GM23338 (cell line): Measurements from ENCODE around the gene SORCS2. TPM values are rescaled to one million over a fixed set of nuclear protein-coding genes. Genes with fewer than 3 reads are reported as not detected.

Experiments used
- ATAC-seq: fragments of 200-7000 bp; cut with Tn5 transposase; 3 replicates; pipeline ENCODE4 v1.9.1; 2020
- DNase-seq: peaks from one replicate; pipeline ENCODE4 v3.0.0-alpha.2; 2015; ENCODE audit warnings: low spot score
- H2AFZ ChIP-seq: fragments of 200-600 bp; sonication (generic); 2 replicates; pipeline ENCODE4 v1.8.0; 2016; ENCODE audit warnings: antibody characterized with exemption, mild to moderate bottlenecking, moderate library complexity
- H3F3A ChIP-seq: fragments of 200-600 bp; sonication (generic); replicated peaks from 2 replicates; pipeline ENCODE4 v1.8.0; 2017; ENCODE audit warnings: antibody characterized with exemption, mixed run types, low read depth
- H3K27ac ChIP-seq: fragments of 200-600 bp; sonication (generic); 2 replicates; pipeline ENCODE4 v1.6.1; 2016; ENCODE audit warnings: low read depth
- H3K27me3 ChIP-seq: fragments of 200-600 bp; sonication (generic); 2 replicates; pipeline ENCODE4 v1.8.0; 2016; ENCODE audit warnings: mild to moderate bottlenecking, mixed run types, moderate library complexity; ENCODE audit not compliant: insufficient read depth
- H3K36me3 ChIP-seq: fragments of 200-600 bp; sonication (generic); 2 replicates; pipeline ENCODE4 v1.8.0; 2016; ENCODE audit warnings: mild to moderate bottlenecking; ENCODE audit not compliant: insufficient read depth
- H3K4me1 ChIP-seq: fragments of 200-600 bp; sonication (generic); 2 replicates; pipeline ENCODE4 v1.8.0; 2016; ENCODE audit warnings: mild to moderate bottlenecking, moderate library complexity; ENCODE audit not compliant: insufficient read depth
- H3K4me2 ChIP-seq: fragments of 200-600 bp; sonication (generic); 2 replicates; pipeline ENCODE4 v1.7.1; 2017; ENCODE audit warnings: mixed run types
- H3K4me3 ChIP-seq: fragments of 200-600 bp; sonication (generic); 2 replicates; pipeline ENCODE4 v1.6.1; 2016; ENCODE audit warnings: mixed run types
- H3K79me2 ChIP-seq: fragments of 200-600 bp; sonication (generic); replicated peaks from 2 replicates; pipeline ENCODE4 v1.8.0; 2017; ENCODE audit warnings: mild to moderate bottlenecking; ENCODE audit not compliant: insufficient read depth
- H3K9me2 ChIP-seq: fragments of 200-600 bp; sonication (generic); 2 replicates; pipeline ENCODE4 v1.8.0; 2017; ENCODE audit not compliant: insufficient read depth
- H4K20me1 ChIP-seq: fragments of 200-600 bp; sonication (generic); replicated peaks from 2 replicates; pipeline ENCODE4 v1.8.0; 2017; ENCODE audit warnings: mild to moderate bottlenecking; ENCODE audit not compliant: insufficient read depth
- H3K27ac Mint-ChIP-seq: 2 replicates; pipeline ENCODE4 v1.8.0; 2020; ENCODE audit warnings: inconsistent platforms, mild to moderate bottlenecking, moderate library complexity, mixed read lengths
- H3K27me3 Mint-ChIP-seq: 3 replicates; pipeline ENCODE4 v1.8.0; 2022; ENCODE audit warnings: low read depth, mild to moderate bottlenecking, moderate library complexity, mixed read lengths, inconsistent platforms; ENCODE audit not compliant: insufficient read depth, poor library complexity
- H3K36me3 Mint-ChIP-seq: 3 replicates; pipeline ENCODE4 v1.8.0; 2021; ENCODE audit warnings: low read depth, mild to moderate bottlenecking, inconsistent platforms, moderate library complexity, mixed read lengths
- H3K4me1 Mint-ChIP-seq: 3 replicates; pipeline ENCODE4 v1.8.0; 2020; ENCODE audit warnings: mild to moderate bottlenecking, inconsistent platforms, mixed read lengths
- H3K4me3 Mint-ChIP-seq: 3 replicates; pipeline ENCODE4 v1.8.0; 2021; ENCODE audit warnings: moderate library complexity, mild to moderate bottlenecking, inconsistent platforms, mixed read lengths
- H3K9me3 Mint-ChIP-seq: 3 replicates; pipeline ENCODE4 v1.8.0; 2020; ENCODE audit warnings: moderate library complexity, mild to moderate bottlenecking, inconsistent platforms, mixed read lengths
- CREB1 ChIP-seq: fragments of 250-450 bp; sonication (Bioruptor Pico); IDR thresholded peaks from 2 replicates; pipeline ENCODE4 v1.5.0; 2020; ENCODE audit warnings: low read depth, mild to moderate bottlenecking, moderate library complexity
- EZH2 ChIP-seq: fragments of 200-600 bp; sonication (generic); IDR thresholded peaks from one replicate; pipeline ENCODE4 v1.8.0; 2017; ENCODE audit warnings: antibody characterized with exemption, mild to moderate bottlenecking, low read depth; ENCODE audit not compliant: unreplicated experiment
- EZH2phosphoT487 ChIP-seq: fragments of 200-600 bp; sonication (generic); IDR thresholded peaks from one replicate; pipeline ENCODE4 v1.8.1; 2018; ENCODE audit warnings: antibody characterized with exemption; ENCODE audit not compliant: unreplicated experiment
- JUNB ChIP-seq: IDR thresholded peaks from one replicate; pipeline ENCODE4 v1.6.1; 2016; ENCODE audit warnings: antibody characterized with exemption; ENCODE audit not compliant: unreplicated experiment
- NANOG ChIP-seq: IDR thresholded peaks from 2 replicates; pipeline ENCODE4 v1.6.1; 2016; ENCODE audit warnings: antibody characterized with exemption, borderline replicate concordance
- POLR2AphosphoS5 ChIP-seq: IDR thresholded peaks from 2 replicates; pipeline ENCODE4 v1.6.1; 2016; ENCODE audit warnings: antibody characterized with exemption, low read depth
- STAT1 ChIP-seq: IDR thresholded peaks from one replicate; pipeline ENCODE4 v1.6.1; 2016; ENCODE audit warnings: antibody characterized with exemption; ENCODE audit not compliant: unreplicated experiment
- ZNF114 ChIP-seq: fragments of 250-450 bp; sonication (Bioruptor Pico); IDR thresholded peaks from 2 replicates; pipeline ENCODE4 v1.5.0; 2020; ENCODE audit warnings: mild to moderate bottlenecking, moderate library complexity
- ZNF331 ChIP-seq: fragments of 250-450 bp; sonication (Bioruptor Pico); IDR thresholded peaks from 2 replicates; pipeline ENCODE4 v1.5.0; 2020; ENCODE audit warnings: low read depth, mild to moderate bottlenecking, moderate library complexity
- polyA plus RNA-seq: library from polyadenylated mRNA; unstranded; fragments of >200 nt; fragmentation: Nextera tagmentation; extraction: Ambion mirVana; gene quantifications from 2 replicates; pipeline ENCODE4 v1.2.1, GENCODE V29; 2016
- total RNA-seq: library from RNA; depleted of rRNA; stranded (reverse); fragments of >200 nt; shearing (Covaris generic); gene quantifications from 2 replicates; pipeline ENCODE4 v1.2.3, GENCODE V29; 2014
- TF ChIP-seq, protein P1 (sequence below), 2 experiments: fragments of 200-600 bp in 1 of 2; sonication (generic) in 1 of 2; conservative IDR thresholded peaks; 2 replicates each; pipeline versions ENCODE4 v1.5.1 to v1.6.1; 2016 to 2017; ENCODE audit warnings: antibody characterized with exemption in 2 of 2, low read depth in 2 of 2, mild to moderate bottlenecking in 2 of 2, moderate library complexity in 1 of 2
- TF ChIP-seq, protein P2 (sequence below): IDR thresholded peaks from 2 replicates; pipeline ENCODE4 v1.6.1; 2016; ENCODE audit warnings: antibody characterized with exemption
- TF ChIP-seq, protein P3 (sequence below): IDR thresholded peaks from one replicate; pipeline ENCODE4 v1.6.1; 2018; ENCODE audit warnings: antibody characterized with exemption; ENCODE audit not compliant: unreplicated experiment
- TF ChIP-seq, protein P4 (sequence below): fragments of 250-450 bp; sonication (Bioruptor Pico); IDR thresholded peaks from 2 replicates; pipeline ENCODE4 v1.5.0; 2020; ENCODE audit warnings: mild to moderate bottlenecking, moderate library complexity

The SORCS2 gene
- total and polyA plus RNA-seq, 2 experiments from 2014 or later = 0.47 to 2.4 TPM

DNA sequence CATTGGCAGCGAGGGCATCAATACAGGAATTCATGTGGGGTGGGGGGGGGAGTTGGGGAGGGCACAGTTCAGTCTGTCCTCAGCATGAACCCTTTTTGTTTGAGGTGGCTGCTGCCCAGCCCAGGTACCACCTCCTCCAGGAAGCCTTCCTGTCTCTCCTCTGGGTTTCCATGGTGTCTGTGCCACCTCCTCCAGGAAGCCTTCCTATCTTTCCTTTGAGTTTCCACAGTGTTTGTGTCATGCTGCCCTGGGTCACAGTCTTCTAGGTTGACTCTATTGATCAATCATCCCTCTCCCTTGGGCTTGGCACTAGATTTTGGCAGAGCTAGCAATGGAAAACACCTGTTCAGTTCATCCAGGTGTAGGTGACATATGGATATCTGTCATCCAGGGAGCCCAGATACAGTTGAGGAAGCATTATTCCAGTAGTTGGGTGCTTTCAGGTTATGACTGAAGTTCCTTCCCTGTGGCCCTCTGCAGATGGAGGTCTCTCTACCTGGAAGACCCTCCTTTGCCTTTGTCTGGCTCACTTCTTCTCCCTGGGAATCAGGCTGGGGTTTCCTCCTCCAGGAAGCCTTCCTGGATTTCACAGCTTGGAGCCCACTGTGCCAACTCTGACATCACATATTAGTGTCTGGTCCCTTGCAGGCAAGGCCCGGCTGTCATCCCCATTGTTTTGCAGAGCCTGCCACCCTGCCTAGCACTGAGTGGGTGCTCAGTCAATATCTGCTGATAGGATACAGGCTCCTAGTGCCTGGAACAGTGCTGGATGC lies 96.6 kb downstream of the SORCS2 start:
- H3K4me1 Mint-ChIP-seq = no peaks in the 10 kb centered on the region
- H3K4me1 ChIP-seq = no peaks in the 10 kb centered on the region
- H3F3A ChIP-seq = no peaks in the 10 kb centered on the region
- H3K79me2 ChIP-seq = no peaks in the 10 kb centered on the region
- no peak overlapping the region for H3K4me2 ChIP-seq
- H3K9me2 ChIP-seq = no peaks in the 10 kb centered on the region
- no peaks in the 10 kb centered on the region for H3K27me3 ChIP-seq
- no peak overlapping the region for H3K27ac ChIP-seq
- no peak for DNase-seq
- no peak overlapping the region for H3K4me3 Mint-ChIP-seq
- H3K36me3 ChIP-seq = no peaks in the 10 kb centered on the region
- H2AFZ ChIP-seq = no peak overlapping the region
- no peaks in the 10 kb centered on the region for H4K20me1 ChIP-seq
- H3K27ac Mint-ChIP-seq = no peak overlapping the region
- TF ChIP-seq, protein P1, sequence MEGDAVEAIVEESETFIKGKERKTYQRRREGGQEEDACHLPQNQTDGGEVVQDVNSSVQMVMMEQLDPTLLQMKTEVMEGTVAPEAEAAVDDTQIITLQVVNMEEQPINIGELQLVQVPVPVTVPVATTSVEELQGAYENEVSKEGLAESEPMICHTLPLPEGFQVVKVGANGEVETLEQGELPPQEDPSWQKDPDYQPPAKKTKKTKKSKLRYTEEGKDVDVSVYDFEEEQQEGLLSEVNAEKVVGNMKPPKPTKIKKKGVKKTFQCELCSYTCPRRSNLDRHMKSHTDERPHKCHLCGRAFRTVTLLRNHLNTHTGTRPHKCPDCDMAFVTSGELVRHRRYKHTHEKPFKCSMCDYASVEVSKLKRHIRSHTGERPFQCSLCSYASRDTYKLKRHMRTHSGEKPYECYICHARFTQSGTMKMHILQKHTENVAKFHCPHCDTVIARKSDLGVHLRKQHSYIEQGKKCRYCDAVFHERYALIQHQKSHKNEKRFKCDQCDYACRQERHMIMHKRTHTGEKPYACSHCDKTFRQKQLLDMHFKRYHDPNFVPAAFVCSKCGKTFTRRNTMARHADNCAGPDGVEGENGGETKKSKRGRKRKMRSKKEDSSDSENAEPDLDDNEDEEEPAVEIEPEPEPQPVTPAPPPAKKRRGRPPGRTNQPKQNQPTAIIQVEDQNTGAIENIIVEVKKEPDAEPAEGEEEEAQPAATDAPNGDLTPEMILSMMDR (conservative IDR thresholded peaks at IDR 0.05; ENCODE audit: low read depth in 2 of 2) = no peak
- TF ChIP-seq ZNF331 (CRISPR knock-in tag) (no peak), EZH2phosphoT487 (no peak), NANOG (no peak), EZH2 (no peak), ZNF114 (CRISPR knock-in tag) (no peak), STAT1 (no peak), CREB1 (no peak), POLR2AphosphoS5 (no peak), JUNB (no peak)
- TF ChIP-seq, protein P2, sequence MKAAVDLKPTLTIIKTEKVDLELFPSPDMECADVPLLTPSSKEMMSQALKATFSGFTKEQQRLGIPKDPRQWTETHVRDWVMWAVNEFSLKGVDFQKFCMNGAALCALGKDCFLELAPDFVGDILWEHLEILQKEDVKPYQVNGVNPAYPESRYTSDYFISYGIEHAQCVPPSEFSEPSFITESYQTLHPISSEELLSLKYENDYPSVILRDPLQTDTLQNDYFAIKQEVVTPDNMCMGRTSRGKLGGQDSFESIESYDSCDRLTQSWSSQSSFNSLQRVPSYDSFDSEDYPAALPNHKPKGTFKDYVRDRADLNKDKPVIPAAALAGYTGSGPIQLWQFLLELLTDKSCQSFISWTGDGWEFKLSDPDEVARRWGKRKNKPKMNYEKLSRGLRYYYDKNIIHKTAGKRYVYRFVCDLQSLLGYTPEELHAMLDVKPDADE = no peak
- TF ChIP-seq, protein P3, sequence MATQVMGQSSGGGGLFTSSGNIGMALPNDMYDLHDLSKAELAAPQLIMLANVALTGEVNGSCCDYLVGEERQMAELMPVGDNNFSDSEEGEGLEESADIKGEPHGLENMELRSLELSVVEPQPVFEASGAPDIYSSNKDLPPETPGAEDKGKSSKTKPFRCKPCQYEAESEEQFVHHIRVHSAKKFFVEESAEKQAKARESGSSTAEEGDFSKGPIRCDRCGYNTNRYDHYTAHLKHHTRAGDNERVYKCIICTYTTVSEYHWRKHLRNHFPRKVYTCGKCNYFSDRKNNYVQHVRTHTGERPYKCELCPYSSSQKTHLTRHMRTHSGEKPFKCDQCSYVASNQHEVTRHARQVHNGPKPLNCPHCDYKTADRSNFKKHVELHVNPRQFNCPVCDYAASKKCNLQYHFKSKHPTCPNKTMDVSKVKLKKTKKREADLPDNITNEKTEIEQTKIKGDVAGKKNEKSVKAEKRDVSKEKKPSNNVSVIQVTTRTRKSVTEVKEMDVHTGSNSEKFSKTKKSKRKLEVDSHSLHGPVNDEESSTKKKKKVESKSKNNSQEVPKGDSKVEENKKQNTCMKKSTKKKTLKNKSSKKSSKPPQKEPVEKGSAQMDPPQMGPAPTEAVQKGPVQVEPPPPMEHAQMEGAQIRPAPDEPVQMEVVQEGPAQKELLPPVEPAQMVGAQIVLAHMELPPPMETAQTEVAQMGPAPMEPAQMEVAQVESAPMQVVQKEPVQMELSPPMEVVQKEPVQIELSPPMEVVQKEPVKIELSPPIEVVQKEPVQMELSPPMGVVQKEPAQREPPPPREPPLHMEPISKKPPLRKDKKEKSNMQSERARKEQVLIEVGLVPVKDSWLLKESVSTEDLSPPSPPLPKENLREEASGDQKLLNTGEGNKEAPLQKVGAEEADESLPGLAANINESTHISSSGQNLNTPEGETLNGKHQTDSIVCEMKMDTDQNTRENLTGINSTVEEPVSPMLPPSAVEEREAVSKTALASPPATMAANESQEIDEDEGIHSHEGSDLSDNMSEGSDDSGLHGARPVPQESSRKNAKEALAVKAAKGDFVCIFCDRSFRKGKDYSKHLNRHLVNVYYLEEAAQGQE = no peak
- TF ChIP-seq, protein P4, sequence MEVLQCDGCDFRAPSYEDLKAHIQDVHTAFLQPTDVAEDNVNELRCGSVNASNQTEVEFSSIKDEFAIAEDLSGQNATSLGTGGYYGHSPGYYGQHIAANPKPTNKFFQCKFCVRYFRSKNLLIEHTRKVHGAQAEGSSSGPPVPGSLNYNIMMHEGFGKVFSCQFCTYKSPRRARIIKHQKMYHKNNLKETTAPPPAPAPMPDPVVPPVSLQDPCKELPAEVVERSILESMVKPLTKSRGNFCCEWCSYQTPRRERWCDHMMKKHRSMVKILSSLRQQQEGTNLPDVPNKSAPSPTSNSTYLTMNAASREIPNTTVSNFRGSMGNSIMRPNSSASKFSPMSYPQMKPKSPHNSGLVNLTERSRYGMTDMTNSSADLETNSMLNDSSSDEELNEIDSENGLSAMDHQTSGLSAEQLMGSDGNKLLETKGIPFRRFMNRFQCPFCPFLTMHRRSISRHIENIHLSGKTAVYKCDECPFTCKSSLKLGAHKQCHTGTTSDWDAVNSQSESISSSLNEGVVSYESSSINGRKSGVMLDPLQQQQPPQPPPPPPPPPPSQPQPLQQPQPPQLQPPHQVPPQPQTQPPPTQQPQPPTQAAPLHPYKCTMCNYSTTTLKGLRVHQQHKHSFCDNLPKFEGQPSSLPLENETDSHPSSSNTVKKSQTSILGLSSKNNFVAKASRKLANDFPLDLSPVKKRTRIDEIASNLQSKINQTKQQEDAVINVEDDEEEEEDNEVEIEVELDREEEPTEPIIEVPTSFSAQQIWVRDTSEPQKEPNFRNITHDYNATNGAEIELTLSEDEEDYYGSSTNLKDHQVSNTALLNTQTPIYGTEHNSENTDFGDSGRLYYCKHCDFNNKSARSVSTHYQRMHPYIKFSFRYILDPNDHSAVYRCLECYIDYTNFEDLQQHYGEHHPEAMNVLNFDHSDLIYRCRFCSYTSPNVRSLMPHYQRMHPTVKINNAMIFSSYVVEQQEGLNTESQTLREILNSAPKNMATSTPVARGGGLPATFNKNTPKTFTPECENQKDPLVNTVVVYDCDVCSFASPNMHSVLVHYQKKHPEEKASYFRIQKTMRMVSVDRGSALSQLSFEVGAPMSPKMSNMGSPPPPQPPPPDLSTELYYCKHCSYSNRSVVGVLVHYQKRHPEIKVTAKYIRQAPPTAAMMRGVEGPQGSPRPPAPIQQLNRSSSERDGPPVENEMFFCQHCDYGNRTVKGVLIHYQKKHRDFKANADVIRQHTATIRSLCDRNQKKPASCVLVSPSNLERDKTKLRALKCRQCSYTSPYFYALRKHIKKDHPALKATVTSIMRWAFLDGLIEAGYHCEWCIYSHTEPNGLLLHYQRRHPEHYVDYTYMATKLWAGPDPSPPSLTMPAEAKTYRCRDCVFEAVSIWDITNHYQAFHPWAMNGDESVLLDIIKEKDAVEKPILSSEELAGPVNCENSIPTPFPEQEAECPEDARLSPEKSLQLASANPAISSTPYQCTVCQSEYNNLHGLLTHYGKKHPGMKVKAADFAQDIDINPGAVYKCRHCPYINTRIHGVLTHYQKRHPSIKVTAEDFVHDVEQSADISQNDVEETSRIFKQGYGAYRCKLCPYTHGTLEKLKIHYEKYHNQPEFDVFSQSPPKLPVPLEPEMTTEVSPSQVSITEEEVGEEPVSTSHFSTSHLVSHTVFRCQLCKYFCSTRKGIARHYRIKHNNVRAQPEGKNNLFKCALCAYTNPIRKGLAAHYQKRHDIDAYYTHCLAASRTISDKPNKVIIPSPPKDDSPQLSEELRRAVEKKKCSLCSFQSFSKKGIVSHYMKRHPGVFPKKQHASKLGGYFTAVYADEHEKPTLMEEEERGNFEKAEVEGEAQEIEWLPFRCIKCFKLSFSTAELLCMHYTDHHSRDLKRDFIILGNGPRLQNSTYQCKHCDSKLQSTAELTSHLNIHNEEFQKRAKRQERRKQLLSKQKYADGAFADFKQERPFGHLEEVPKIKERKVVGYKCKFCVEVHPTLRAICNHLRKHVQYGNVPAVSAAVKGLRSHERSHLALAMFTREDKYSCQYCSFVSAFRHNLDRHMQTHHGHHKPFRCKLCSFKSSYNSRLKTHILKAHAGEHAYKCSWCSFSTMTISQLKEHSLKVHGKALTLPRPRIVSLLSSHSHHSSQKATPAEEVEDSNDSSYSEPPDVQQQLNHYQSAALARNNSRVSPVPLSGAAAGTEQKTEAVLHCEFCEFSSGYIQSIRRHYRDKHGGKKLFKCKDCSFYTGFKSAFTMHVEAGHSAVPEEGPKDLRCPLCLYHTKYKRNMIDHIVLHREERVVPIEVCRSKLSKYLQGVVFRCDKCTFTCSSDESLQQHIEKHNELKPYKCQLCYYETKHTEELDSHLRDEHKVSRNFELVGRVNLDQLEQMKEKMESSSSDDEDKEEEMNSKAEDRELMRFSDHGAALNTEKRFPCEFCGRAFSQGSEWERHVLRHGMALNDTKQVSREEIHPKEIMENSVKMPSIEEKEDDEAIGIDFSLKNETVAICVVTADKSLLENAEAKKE (CRISPR knock-in tag) = no peak
- no peak for ATAC-seq
- H3K9me3 Mint-ChIP-seq = no peaks in the 10 kb centered on the region
- H3K4me3 ChIP-seq = no peak overlapping the region
- peaks cover 7% of the 10 kb centered on the region for H3K27me3 Mint-ChIP-seq
- no peaks in the 10 kb centered on the region for H3K36me3 Mint-ChIP-seq
